Astrocyte of the cerebellum (primary cell): Measurements from ENCODE around the gene CDADC1.

Experiments used
- DNase-seq: peaks from one replicate; pipeline ENCODE4 v3.0.0-alpha.2; 2011; ENCODE audit warnings: low read depth
- H3K4me3 ChIP-seq: 2 replicates; pipeline ENCODE4 v1.5.1; 2011; ENCODE audit warnings: mild to moderate bottlenecking, low read depth, low read length, moderate library complexity
- CTCF ChIP-seq: IDR thresholded peaks from 2 replicates; pipeline ENCODE4 v1.5.1; 2012; ENCODE audit warnings: low read length, low read depth, moderate library complexity, mild to moderate bottlenecking; ENCODE audit errors: missing control alignments
- in situ Hi-C: cut with HindIII; loops from 2 replicates; pipeline ENCODE4 v1.10.0; 2017; ENCODE audit warnings: low sequenced_read_pairs

Gene CDADC1

GRCh38 chr13:49234741-49235140 is 13.0 kb upstream of the CDADC1 start:
- TF ChIP-seq CTCF, result no peak
- in situ Hi-C loops, result no loop called here
- no peak overlapping the region for H3K4me3 ChIP-seq
- no peak for DNase-seq

- in situ Hi-C loops, result no loop called here
- no peak for DNase-seq
These were observed 11.8 kb upstream of the CDADC1 start for GRCh38 chr13:49235856-49236431.

GRCh38 chr13:49238621-49239020 is 9.1 kb upstream of the CDADC1 start:
- H3K4me3 ChIP-seq, result no peak overlapping the region
- no peak for DNase-seq
- TF ChIP-seq CTCF, result no peak
- in situ Hi-C loops, result no loop called here

More at GRCh38 chr13:49235856-49236431, 11.8 kb upstream of the CDADC1 start:
- TF ChIP-seq CTCF, result no peak
- H3K4me3 ChIP-seq, result no peak overlapping the region

GRCh38 chr13:49240017-49240416 is 7.7 kb upstream of the CDADC1 start:
- TF ChIP-seq CTCF, result peak; percentile 59
- H3K4me3 ChIP-seq, result no peak overlapping the region
- in situ Hi-C loops, result no loop called here
- peak; percentile 5 for DNase-seq

GRCh38 chr13:49241296-49241695 is 6.4 kb upstream of the CDADC1 start:
- H3K4me3 ChIP-seq, result no peak overlapping the region
- no peak for TF ChIP-seq CTCF
- in situ Hi-C loops, result no loop called here
- DNase-seq, result no peak

GRCh38 chr13:49245101-49245500 is 2.6 kb upstream of the CDADC1 start:
- no peak for DNase-seq
- in situ Hi-C loops, result no loop called here

More at GRCh38 chr13:49245101-49245500, 2.6 kb upstream of the CDADC1 start:
- H3K4me3 ChIP-seq, result no peak overlapping the region
- no peak for TF ChIP-seq CTCF
